HepG2 (cell line): Measurements from ENCODE around the gene APRT. TPM values are rescaled to one million over a fixed set of nuclear protein-coding genes. Genes with fewer than 3 reads are reported as not detected.

ENCODE experiments used
- ATAC-seq: fragments of 200-7000 bp; cut with Tn5 transposase; 3 replicates; pipeline ENCODE4 v1.9.1; 2020; ENCODE audit warnings: mild to moderate bottlenecking, moderate library complexity
- BruUV-seq: library from RNA; stranded (reverse); fragments of 400-500 nt; replicated peaks from 2 replicates; lab custom pipeline; 2021; lab: Mats Ljungman, UMichigan
- CTCF ChIA-PET: fragments of 300-600 bp; formaldehyde crosslinking; extraction: SDS; loops from one replicate; lab custom pipeline; 2021; ENCODE audit warnings: low total read pairs, inconsistent platforms, low intra/inter-chr PET ratio; lab: Yijun Ruan, JAX
- POLR2A ChIA-PET: fragments of 350-600 bp; sonication (Branson Sonifier 250); formaldehyde crosslinking; loops from one replicate; lab custom pipeline; 2020; ENCODE audit warnings: antibody characterized with exemption, inconsistent platforms; lab: Yijun Ruan, JAX
- DNase-seq: peaks from one replicate; pipeline ENCODE4 v3.0.0-alpha.2; 2015; ENCODE audit warnings: low spot score
- FAIRE-seq: peaks from 3 replicates; lab custom pipeline; 2011; peaks lifted over from hg19 to GRCh38; lab: Jason Lieb, UNC
- H2AFZ ChIP-seq: one replicate; pipeline ENCODE4 v1.6.1; 2011; ENCODE audit warnings: low read length, inconsistent platforms
- H3K27ac ChIP-seq: fragments of 300-600 bp; 3 replicates; pipeline ENCODE4 v1.8.0; 2011; ENCODE audit warnings: mixed run types, mild to moderate bottlenecking, mixed read lengths, low read length, inconsistent platforms; ENCODE audit not compliant: insufficient read depth; ENCODE audit errors: extremely low read length
- H3K27me3 ChIP-seq, 2 experiments: fragments of 200-600 bp in 1 of 2; 2 replicates in 1 of 2; 3 replicates in 1 of 2; pipeline versions ENCODE4 v1.6.0 to v1.8.0; 2011; ENCODE audit warnings: low read length in 2 of 2, mild to moderate bottlenecking in 2 of 2, moderate library complexity in 2 of 2, inconsistent platforms in 1 of 2; ENCODE audit not compliant: insufficient read depth in 2 of 2, control insufficient read depth in 1 of 2
- H3K36me3 ChIP-seq, 2 experiments: fragments of 200-600 bp in 1 of 2; replicated peaks in 1 of 2; 2 replicates in 1 of 2; 3 replicates in 1 of 2; pipeline versions ENCODE4 v1.5.1 to v1.8.0; 2011; ENCODE audit warnings: low read length in 2 of 2, inconsistent platforms in 1 of 2; ENCODE audit not compliant: insufficient read depth in 2 of 2, control insufficient read depth in 1 of 2
- H3K4me1 ChIP-seq: 2 replicates; pipeline ENCODE4 v1.5.1; 2012; ENCODE audit warnings: low read length, inconsistent platforms; ENCODE audit not compliant: insufficient read depth
- H3K4me2 ChIP-seq: 2 replicates; pipeline ENCODE4 v1.6.0; 2011; ENCODE audit warnings: low read depth, low read length, inconsistent platforms
- H3K4me3 ChIP-seq, 3 experiments: fragments of 200-600 bp in 1 of 3; sonication (generic), shearing (Covaris generic) in 1 of 3; replicated peaks in 1 of 3; 2 replicates each; pipeline ENCODE4 v1.5.1; 2011 to 2016; ENCODE audit warnings: low read length in 3 of 3, inconsistent platforms in 2 of 3, low read depth in 2 of 3, mild to moderate bottlenecking in 2 of 3, control low read depth in 1 of 3, mixed read lengths in 1 of 3; ENCODE audit not compliant: insufficient read depth in 1 of 3
- H3K79me2 ChIP-seq: one replicate; pipeline ENCODE4 v1.6.1; 2011; ENCODE audit warnings: low read length, inconsistent platforms; ENCODE audit not compliant: insufficient read depth
- H3K9ac ChIP-seq: 2 replicates; pipeline ENCODE4 v1.6.0; 2011; ENCODE audit warnings: mild to moderate bottlenecking, low read depth, low read length, inconsistent platforms; ENCODE audit not compliant: insufficient read depth
- H3K9me3 ChIP-seq: 2 replicates; pipeline ENCODE4 v1.5.1; 2012; ENCODE audit warnings: mild to moderate bottlenecking, low read length
- H4K20me1 ChIP-seq: 2 replicates; pipeline ENCODE4 v1.6.0; 2011; ENCODE audit warnings: inconsistent platforms, mild to moderate bottlenecking, low read length, moderate library complexity; ENCODE audit not compliant: insufficient read depth
- FOXA1 ChIP-seq, 2 experiments: fragments of 450-650 bp in 1 of 2; sonication (generic) in 1 of 2; formaldehyde crosslinking in 1 of 2; IDR thresholded peaks; 2 replicates each; pipeline versions ENCODE4 v1.4.0 to v1.6.1; 2016 to 2020; ENCODE audit warnings: missing genetic modification reagents in 1 of 2
- GATAD1 ChIP-seq: IDR thresholded peaks from 2 replicates; pipeline ENCODE4 v1.6.1; 2016; ENCODE audit warnings: missing genetic modification reagents, missing compliant biosample characterization
- GZF1 ChIP-seq: sonication (generic); formaldehyde crosslinking; IDR thresholded peaks from 2 replicates; pipeline ENCODE4 v1.5.1; 2020; ENCODE audit warnings: mild to moderate bottlenecking, missing genetic modification reagents
- HNRNPUL1 ChIP-seq: fragments of 200-400 bp; formaldehyde crosslinking; IDR thresholded peaks from 2 replicates; pipeline ENCODE4 v1.6.1; 2017; ENCODE audit warnings: low read depth, mild to moderate bottlenecking, low read length, moderate library complexity
- KDM5B ChIP-seq: sonication (generic); formaldehyde crosslinking; IDR thresholded peaks from 2 replicates; pipeline ENCODE4 v1.4.0; 2020; ENCODE audit warnings: missing genetic modification reagents, mild to moderate bottlenecking, borderline replicate concordance
- NCOA5 ChIP-seq: sonication (generic); formaldehyde crosslinking; IDR thresholded peaks from 2 replicates; pipeline ENCODE4 v1.4.0; 2020; ENCODE audit warnings: missing genetic modification reagents
- RBM39 ChIP-seq: fragments of 200-400 bp; formaldehyde crosslinking; IDR thresholded peaks from one replicate; pipeline ENCODE4 v1.6.1; 2018; ENCODE audit warnings: antibody characterized with exemption, mild to moderate bottlenecking, low read depth, low read length; ENCODE audit not compliant: poor library complexity, severe bottlenecking
- SMC3 ChIP-seq: IDR thresholded peaks from 2 replicates; pipeline ENCODE4 v1.6.1; 2011; ENCODE audit warnings: low read length, improper control_type of control experiment
- THAP9 ChIP-seq: sonication (generic); formaldehyde crosslinking; IDR thresholded peaks from 2 replicates; pipeline ENCODE4; 2020; ENCODE audit warnings: missing genetic modification reagents, mild to moderate bottlenecking, borderline replicate concordance
- XRCC5 ChIP-seq: fragments of 200-400 bp; formaldehyde crosslinking; optimal IDR thresholded peaks from 2 replicates; pipeline ENCODE3; 2017; ENCODE audit warnings: mild to moderate bottlenecking, low read length
- ZNF142 ChIP-seq: sonication (generic); formaldehyde crosslinking; IDR thresholded peaks from 2 replicates; pipeline ENCODE4 v1.4.0; 2020; ENCODE audit warnings: missing genetic modification reagents
- ZNF20 ChIP-seq: sonication (generic); formaldehyde crosslinking; IDR thresholded peaks from 2 replicates; pipeline ENCODE4 v1.4.0; 2020; ENCODE audit warnings: mild to moderate bottlenecking, moderate library complexity, missing genetic modification reagents
- ZNF282 ChIP-seq: fragments of 450-650 bp; IDR thresholded peaks from 2 replicates; pipeline ENCODE4 v1.6.1; 2018; ENCODE audit not compliant: partially characterized antibody
- ZNF354B ChIP-seq: sonication (generic); formaldehyde crosslinking; IDR thresholded peaks from 2 replicates; pipeline ENCODE4 v1.8.0; 2022; ENCODE audit warnings: mild to moderate bottlenecking, missing genetic modification reagents
- ZNF367 ChIP-seq: sonication (generic); formaldehyde crosslinking; IDR thresholded peaks from 2 replicates; pipeline ENCODE4 v1.4.0; 2020; ENCODE audit warnings: missing genetic modification reagents, borderline replicate concordance
- ZSCAN29 ChIP-seq: sonication (generic); formaldehyde crosslinking; conservative IDR thresholded peaks from 2 replicates; pipeline ENCODE4 v1.4.0; 2020; ENCODE audit warnings: mild to moderate bottlenecking, missing genetic modification reagents
- whole genome bisulfite sequencing: methylation state at CpG from one replicate; pipeline ENCODE4 v1.1.6; 2017; ENCODE audit warnings: low lambda C conversion rate; 5-methylcytosine and 5-hydroxymethylcytosine counted together
- in situ Hi-C: cut with HindIII; loops from 2 replicates; pipeline ENCODE4 v1.10.0; 2017; ENCODE audit warnings: low pct_unique_long_range_greater_than_20kb; ENCODE audit not compliant: extremely low pct_ligation_motif_present
- intact Hi-C: fragments of 100-400 bp; cut with micrococcal nuclease; formaldehyde crosslinking; loops from one replicate; pipeline ENCODE4 v1.10.0; 2022; ENCODE audit not compliant: unreplicated experiment
- polyA plus RNA-seq, 8 experiments: library from polyadenylated mRNA; depleted of rRNA in 3 of 8; stranded (reverse) in 7 of 8; unstranded in 1 of 8; fragments of >200 nt; fragmentation: Illumina TruSeq in 4 of 8; extraction: Trizol in 4 of 8; gene quantifications; 2 replicates each; pipeline versions ENCODE4 v1.2.1 to v1.2.3, GENCODE V29; 2011 to 2016; ENCODE audit warnings: low read depth in 4 of 8, missing spikeins in 1 of 8, mixed read lengths in 1 of 8; ENCODE audit not compliant: insufficient read depth in 1 of 8
- total RNA-seq, 5 experiments: library from RNA; depleted of rRNA; stranded (reverse); fragments of >200 nt; fragmentation: Illumina TruSeq; extraction: Trizol; gene quantifications; 2 replicates each; pipeline ENCODE4 v1.2.3, GENCODE V29; 2016; ENCODE audit warnings: low read depth in 1 of 5

APRT gene
- total and polyA plus RNA-seq, 2 of the 13 experiments (the other 11 are each of a cell fraction or from before 2014, with no cell fraction given) = 155 to 242 TPM

- intact Hi-C loops (no loop called here), in situ Hi-C loops (no loop called here)
- peaks cover 3% of the 10 kb centered on the region; the same call in 1 of the 2 replicates for H4K20me1 ChIP-seq
- no peaks in the 10 kb centered on the region for H3K4me1 ChIP-seq
- H3K9me3 ChIP-seq = no peaks in the 10 kb centered on the region
- no TSS peak for BruUV-seq
- H3K36me3 ChIP-seq = peaks cover 0 to 3% of the 10 kb centered on the region in 2 experiments; a peak in 2 of 5 replicates
- TF ChIP-seq FOXA1 (IDR thresholded peaks at IDR 0.05) (no peak), FOXA1 (CRISPR knock-in tag; IDR thresholded peaks at IDR 0.05) (no peak), KDM5B (no peak), XRCC5 (no peak), SMC3 (no peak), THAP9 (CRISPR knock-in tag) (no peak), ZNF354B (CRISPR knock-in tag) (no peak), ZNF282 (no peak), GZF1 (CRISPR knock-in tag) (no peak), ZNF142 (CRISPR knock-in tag) (no peak), ZSCAN29 (CRISPR knock-in tag) (no peak), ZNF367 (no peak), HNRNPUL1 (no peak), ZNF20 (CRISPR knock-in tag) (no peak), GATAD1 (CRISPR knock-in tag) (no peak), NCOA5 (CRISPR knock-in tag) (no peak), RBM39 (no peak)
- H3K4me2 ChIP-seq = no peak overlapping the region
- H3K27ac ChIP-seq = no peak overlapping the region
- DNase-seq = no peak
- no peak overlapping the region for H2AFZ ChIP-seq
- no peaks in the 10 kb centered on the region for H3K27me3 ChIP-seq
- FAIRE-seq = no peak
- ChIA-PET CTCF (no interaction called here), POLR2A (interaction anchor here (0.6 kb wide), 1 partner anchor 9 kb away, joined by 3 read pairs; no protein-coding TSS in a partner anchor)
- WGBS = 98% methylated on average over 9 of the region's 9 CpGs
- H3K4me3 ChIP-seq = no peak overlapping the region
- H3K79me2 ChIP-seq = no peaks in the 10 kb centered on the region
- ATAC-seq = no peak
- no peak overlapping the region for H3K9ac ChIP-seq
Observed at GRCh38 chr16:88846088-88846487, 34.4 kb upstream of the APRT start.
